H1 (cell line): ENCODE results near the gene INPP5E. TPM values are rescaled to one million over a fixed set of nuclear protein-coding genes. Genes with fewer than 3 reads are reported as not detected.

Experiments
- CTCF ChIP-seq, 3 experiments: IDR thresholded peaks; 1 replicate in 2 of 3; 2 replicates in 1 of 3; pipeline versions ENCODE4 v1.5.1 to v1.6.1; 2011; ENCODE audit warnings: low read length in 3 of 3, mild to moderate bottlenecking in 3 of 3, inconsistent platforms in 2 of 3, low read depth in 1 of 3, moderate library complexity in 1 of 3; ENCODE audit not compliant: insufficient read depth in 1 of 3; ENCODE audit errors: control extremely low read depth in 1 of 3
- polyA plus RNA-seq, 7 experiments: library from polyadenylated mRNA; depleted of rRNA in 3 of 7; stranded (reverse) in 5 of 7; unstranded in 2 of 7; fragments of >200 nt in 5 of 7; fragments of 200-250 nt in 2 of 7; gene quantifications; 1 replicate in 5 of 7; 2 replicates in 1 of 7; 4 replicates in 1 of 7; pipeline versions ENCODE4 v1.2.1 to v1.2.3, GENCODE V29; 2011 to 2013; ENCODE audit warnings: missing spikeins in 2 of 7, mixed read lengths in 2 of 7
- total RNA-seq: library from RNA; stranded (reverse); fragmentation: NEBNext Ultra II Directional; extraction: Animal tissue kit (Norgen Biotek cat#: 25700); gene quantifications from 2 replicates; pipeline ENCODE4 v1.2.1, GENCODE V29; 2021

INPP5E gene
- total and polyA plus RNA-seq, 2 of the 8 experiments (the other 6 are each of a cell fraction or from before 2014, with no cell fraction given), result 8.7 to 11.3 TPM

DNA sequence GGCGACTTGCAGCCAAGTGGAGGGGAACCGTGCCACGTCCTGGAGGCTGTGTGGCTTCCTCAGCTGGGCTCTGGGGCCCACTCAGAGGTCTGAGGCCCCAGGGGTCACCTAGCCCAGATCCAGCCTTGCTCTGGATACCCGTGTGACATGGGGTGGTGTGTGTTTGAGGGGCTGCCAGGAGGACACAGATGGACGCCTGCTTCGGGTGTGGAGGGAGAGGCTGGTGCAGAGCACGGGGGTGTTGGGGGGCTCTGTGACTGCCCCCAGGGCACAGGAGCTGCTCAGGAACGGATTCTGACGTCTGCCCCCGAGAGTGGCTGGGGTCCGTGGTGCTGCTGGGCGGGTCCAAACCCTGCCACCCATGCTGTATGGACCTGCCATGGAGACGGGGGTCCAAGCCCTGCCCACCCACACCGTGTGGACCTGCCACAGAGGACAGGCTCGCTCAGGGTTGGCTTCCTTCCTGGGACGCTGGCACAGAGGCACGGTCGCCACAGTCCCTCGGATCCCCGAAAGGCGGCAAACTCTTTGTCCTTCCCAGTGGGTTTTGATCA is 10.5 kb downstream of the INPP5E start (continued):
- TF ChIP-seq CTCF (IDR thresholded peaks at IDR 0.05; ENCODE audit: control extremely low read depth in 1 of 3, insufficient read depth in 1 of 3, low read depth in 1 of 3, low read length in 3 of 3), result no peak
